WTC11 (cell line): Measurements from ENCODE around the gene GFPT2. TPM values are rescaled to one million over a fixed set of nuclear protein-coding genes. Genes with fewer than 3 reads are reported as not detected.

Experiments used
- ATAC-seq: fragments of 200-7000 bp; cut with Tn5 transposase; 2 replicates; pipeline ENCODE4 v1.10.0; 2021; ENCODE audit warnings: mild to moderate bottlenecking, moderate library complexity
- CTCF ChIA-PET: fragments of 300-600 bp; sonication (Branson Sonifier 250); formaldehyde crosslinking; loops from one replicate; lab custom pipeline; 2021; ENCODE audit warnings: antibody characterized with exemption; lab: Charles Lee
- POLR2A ChIA-PET: fragments of 350-600 bp; sonication (Branson Sonifier 250); formaldehyde crosslinking; loops from one replicate; lab custom pipeline; 2021; ENCODE audit warnings: antibody characterized with exemption; lab: Charles Lee
- DNase-seq: peaks from one replicate; pipeline ENCODE4 v3.0.0; 2021; ENCODE audit warnings: low spot score
- H3K27ac Mint-ChIP-seq: 2 replicates; pipeline ENCODE4 v1.8.0; 2021; ENCODE audit warnings: mixed read lengths
- H3K27me3 Mint-ChIP-seq: 2 replicates; pipeline ENCODE4 v1.8.0; 2021; ENCODE audit warnings: low read depth, mild to moderate bottlenecking, moderate library complexity, mixed read lengths
- H3K36me3 Mint-ChIP-seq: 2 replicates; pipeline ENCODE4 v1.8.0; 2021; ENCODE audit warnings: mixed read lengths
- H3K4me1 Mint-ChIP-seq: 2 replicates; pipeline ENCODE4 v1.8.0; 2022; ENCODE audit warnings: mixed read lengths
- H3K4me3 Mint-ChIP-seq: 2 replicates; pipeline ENCODE4 v1.8.0; 2021; ENCODE audit warnings: mild to moderate bottlenecking, moderate library complexity, mixed read lengths
- H3K9me3 Mint-ChIP-seq: 2 replicates; pipeline ENCODE4 v1.8.0; 2021; ENCODE audit warnings: mixed read lengths
- AFF4 ChIP-seq: sonication (generic); formaldehyde crosslinking; IDR thresholded peaks from 2 replicates; pipeline ENCODE4 v1.8.1; 2023; ENCODE audit warnings: mild to moderate bottlenecking, missing genetic modification reagents, borderline replicate concordance
- ATF1 ChIP-seq: sonication (generic); formaldehyde crosslinking; IDR thresholded peaks from 2 replicates; pipeline ENCODE4 v1.8.1; 2023; ENCODE audit warnings: mild to moderate bottlenecking, moderate library complexity, missing genetic modification reagents
- ATF6 ChIP-seq: sonication (generic); formaldehyde crosslinking; IDR thresholded peaks from 2 replicates; pipeline ENCODE4 v1.8.1; 2023; ENCODE audit warnings: mild to moderate bottlenecking, missing genetic modification reagents
- CBFB ChIP-seq: sonication (generic); formaldehyde crosslinking; IDR thresholded peaks from 2 replicates; pipeline ENCODE4 v1.8.1; 2022; ENCODE audit warnings: mild to moderate bottlenecking, low read depth, missing genetic modification reagents
- CREM ChIP-seq: sonication (generic); formaldehyde crosslinking; IDR thresholded peaks from 2 replicates; pipeline ENCODE4 v1.8.1; 2022; ENCODE audit warnings: mild to moderate bottlenecking, missing genetic modification reagents, moderate library complexity
- E2F1 ChIP-seq: sonication (generic); formaldehyde crosslinking; IDR thresholded peaks from 2 replicates; pipeline ENCODE4 v1.8.0; 2022; ENCODE audit warnings: mild to moderate bottlenecking, missing genetic modification reagents
- EMX1 ChIP-seq: fragments of 250-450 bp; sonication (Bioruptor Pico); IDR thresholded peaks from 2 replicates; pipeline ENCODE4 v1.8.0; 2021; ENCODE audit warnings: mild to moderate bottlenecking
- FOXP1 ChIP-seq: sonication (generic); formaldehyde crosslinking; IDR thresholded peaks from 2 replicates; pipeline ENCODE4 v1.8.0; 2022; ENCODE audit warnings: missing genetic modification reagents, mild to moderate bottlenecking, moderate library complexity, borderline replicate concordance
- PREB ChIP-seq: sonication (generic); formaldehyde crosslinking; IDR thresholded peaks from 2 replicates; pipeline ENCODE4 v1.8.1; 2022; ENCODE audit warnings: mild to moderate bottlenecking, missing genetic modification reagents, moderate library complexity, borderline replicate concordance
- TEAD4 ChIP-seq: sonication (generic); formaldehyde crosslinking; IDR thresholded peaks from 2 replicates; pipeline ENCODE4 v1.8.0; 2022; ENCODE audit warnings: mild to moderate bottlenecking, missing genetic modification reagents
- USF2 ChIP-seq: sonication (generic); formaldehyde crosslinking; IDR thresholded peaks from 2 replicates; pipeline ENCODE4 v1.8.1; 2023; ENCODE audit warnings: mild to moderate bottlenecking, missing genetic modification reagents, moderate library complexity
- ZBTB21 ChIP-seq: sonication (generic); formaldehyde crosslinking; IDR thresholded peaks from 2 replicates; pipeline ENCODE4 v1.8.1; 2023; ENCODE audit warnings: mild to moderate bottlenecking, missing genetic modification reagents, borderline replicate concordance
- ZNF121 ChIP-seq: sonication (generic); formaldehyde crosslinking; IDR thresholded peaks from 2 replicates; pipeline ENCODE4 v1.8.0; 2023; ENCODE audit warnings: missing genetic modification reagents
- ZNF425 ChIP-seq: fragments of 250-450 bp; sonication (Bioruptor Pico); conservative IDR thresholded peaks from 2 replicates; pipeline ENCODE4 v1.9.0; 2021; ENCODE audit warnings: mild to moderate bottlenecking
- ZNF671 ChIP-seq: fragments of 250-450 bp; sonication (Bioruptor Pico); IDR thresholded peaks from 2 replicates; pipeline ENCODE4 v1.8.0; 2021; ENCODE audit warnings: mild to moderate bottlenecking
- total RNA-seq: library from RNA; stranded (reverse); gene quantifications from 3 replicates; pipeline ENCODE4 v1.2.3, GENCODE V29; 2021

Gene GFPT2
- total RNA-seq, 1 experiment from 2014 or later, result 124 TPM

GRCh38 chr5:180329606-180330269 lies 23.4 kb downstream of the GFPT2 start:
- H3K4me1 Mint-ChIP-seq, result peaks cover 51% of the 10 kb centered on the region
- TF ChIP-seq EMX1 (CRISPR knock-in tag) (no peak), E2F1 (CRISPR knock-in tag) (no peak), USF2 (CRISPR knock-in tag) (no peak), ZBTB21 (CRISPR knock-in tag) (no peak), AFF4 (no peak), FOXP1 (no peak), PREB (CRISPR knock-in tag) (no peak), ZNF121 (CRISPR knock-in tag) (no peak), CBFB (CRISPR knock-in tag) (no peak), ATF1 (CRISPR knock-in tag) (no peak), TEAD4 (no peak), ZNF425 (CRISPR knock-in tag) (no peak), CREM (CRISPR knock-in tag) (no peak), ZNF671 (CRISPR knock-in tag) (no peak), ATF6 (CRISPR knock-in tag) (no peak)
- ATAC-seq, result no peak
- no peaks in the 10 kb centered on the region for H3K27me3 Mint-ChIP-seq
- no peak overlapping the region for H3K4me3 Mint-ChIP-seq
- peaks cover 6% of the 10 kb centered on the region; the same call in 1 of the 2 replicates for H3K9me3 Mint-ChIP-seq
- ChIA-PET CTCF (interaction anchor here (0.8 to 3.5 kb wide), 18 partner anchors 13 to 456 kb away, joined by 3 to 76 read pairs (median 8); partner anchors contain the start of gene MAPK9), POLR2A (no interaction called here)
- H3K36me3 Mint-ChIP-seq, result peaks cover 86% of the 10 kb centered on the region
- DNase-seq, result no peak
- peak overlapping the region; percentile 98 for H3K27ac Mint-ChIP-seq
